Measurements from ENCODE around the gene HLA-DMB.

The HLA-DMB gene

DNA sequence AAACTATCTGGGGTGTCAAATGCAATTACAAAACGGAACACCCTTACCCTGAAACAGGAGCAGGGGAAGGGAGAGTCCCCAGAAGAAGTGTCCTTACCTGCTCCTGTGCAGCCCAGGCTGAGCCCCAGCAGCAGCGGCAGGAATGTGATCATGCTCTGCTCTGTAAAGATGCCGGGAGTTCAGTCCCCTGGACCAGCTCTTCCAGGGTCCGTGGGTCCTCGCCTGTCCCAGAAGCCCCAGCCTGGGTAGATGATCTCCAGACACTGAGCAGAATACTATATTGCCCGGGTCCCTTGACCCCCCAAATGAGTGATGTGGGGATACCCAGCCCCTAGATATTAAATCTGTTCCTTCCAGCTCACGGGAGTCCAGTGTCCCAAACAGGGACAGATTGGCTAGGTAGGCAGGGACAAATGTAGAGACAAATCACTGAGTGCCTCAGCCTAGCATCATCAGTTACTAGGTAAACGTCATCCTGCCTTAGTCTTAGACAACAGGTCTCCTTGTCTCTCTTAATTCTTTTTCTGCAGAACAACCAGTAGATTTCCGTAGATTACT is at the start of gene HLA-DMB:
Gene HLA-DMB (minus strand): TSS at position 373 of the 558 bp plus-strand sequence. CDS start 221 bp downstream, at position 152.
- Histone ChIP-seq H3K4me1 (ENCODE audit: insufficient read depth, low read length) (no peaks in the 10 kb centered on the region), H3K9me3 (ENCODE audit: control insufficient read depth, insufficient read depth, low read length) (no peaks in the 10 kb centered on the region), H3K36me3 (ENCODE audit: insufficient read depth, low read length) (no peaks in the 10 kb centered on the region; the same call in 1 of the 2 replicates), H3K9ac (ENCODE audit: low read depth, low read length) (peak within 1 kb of the TSS; percentile 30; the same call in 1 of the 2 replicates)

DNA sequence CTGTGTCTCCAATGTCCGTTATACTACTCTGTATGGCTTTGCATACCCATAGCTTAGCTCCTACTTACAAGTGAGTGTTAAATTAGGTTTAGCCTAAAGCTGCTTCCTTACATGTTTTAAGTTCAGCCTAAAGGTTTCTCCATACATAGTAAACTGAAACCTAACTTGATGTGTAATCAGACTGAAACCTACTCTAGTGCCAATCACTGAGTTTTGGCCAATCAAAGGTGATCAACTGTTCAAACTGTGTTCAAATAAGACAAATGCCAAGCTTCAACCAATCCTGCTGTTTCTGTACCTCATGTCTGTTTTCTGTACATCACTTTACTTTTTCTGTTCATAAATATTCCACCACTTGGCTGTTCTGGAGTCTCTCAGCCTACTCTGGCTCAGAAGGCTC is 48.5 kb upstream of the HLA-DMB start:
- Histone ChIP-seq H3K9me3 (ENCODE audit: control insufficient read depth, insufficient read depth, low read length) (no peaks in the 10 kb centered on the region), H3K4me1 (ENCODE audit: insufficient read depth, low read length) (peaks cover 3% of the 10 kb centered on the region; the same call in 1 of the 2 replicates), H3K36me3 (ENCODE audit: insufficient read depth, low read length) (no peaks in the 10 kb centered on the region), H3K9ac (ENCODE audit: low read depth, low read length) (no peak overlapping the region)

DNA sequence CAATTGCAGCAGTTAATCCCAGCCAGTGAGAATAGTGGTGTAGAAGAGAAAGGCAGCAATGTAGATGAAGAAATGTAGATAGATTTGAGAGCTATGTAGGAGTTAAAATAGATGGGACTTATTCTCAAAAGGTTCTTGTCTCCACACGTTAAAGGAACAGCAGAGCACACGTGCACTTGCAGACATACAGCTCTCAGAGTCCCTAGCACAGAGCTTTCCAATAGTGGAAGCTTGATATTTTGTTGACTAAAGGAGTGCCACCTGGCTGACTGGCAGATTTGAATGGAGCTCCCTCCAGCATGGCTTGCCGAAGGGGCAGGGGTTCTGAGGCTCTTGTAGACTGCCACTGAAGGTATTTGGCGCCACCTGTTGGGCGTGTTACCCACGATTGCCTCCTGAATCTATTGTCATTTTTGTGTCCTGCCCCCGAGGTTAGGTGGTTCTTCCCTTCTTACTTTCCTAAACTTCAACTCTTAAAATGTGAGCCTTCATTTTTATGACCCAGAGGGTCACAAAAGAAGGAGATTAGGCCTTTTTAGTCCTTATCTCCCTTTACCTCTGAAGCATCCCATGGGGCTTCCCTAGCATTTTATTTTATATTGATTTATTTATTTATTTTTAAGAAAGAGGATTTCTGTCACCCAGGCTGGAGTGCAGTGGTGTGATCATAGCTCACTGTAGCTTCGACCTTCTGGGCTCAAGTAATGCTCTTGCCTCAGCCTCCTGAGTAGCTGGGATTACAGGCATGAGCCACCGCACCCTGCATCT is 44.0 kb upstream of the HLA-DMB start:
- Histone ChIP-seq H3K4me1 (ENCODE audit: insufficient read depth, low read length) (peaks cover 4% of the 10 kb centered on the region; the same call in 1 of the 2 replicates), H3K9ac (ENCODE audit: low read depth, low read length) (no peak overlapping the region), H3K36me3 (ENCODE audit: insufficient read depth, low read length) (peaks cover 13% of the 10 kb centered on the region), H3K9me3 (ENCODE audit: control insufficient read depth, insufficient read depth, low read length) (no peaks in the 10 kb centered on the region)

DNA sequence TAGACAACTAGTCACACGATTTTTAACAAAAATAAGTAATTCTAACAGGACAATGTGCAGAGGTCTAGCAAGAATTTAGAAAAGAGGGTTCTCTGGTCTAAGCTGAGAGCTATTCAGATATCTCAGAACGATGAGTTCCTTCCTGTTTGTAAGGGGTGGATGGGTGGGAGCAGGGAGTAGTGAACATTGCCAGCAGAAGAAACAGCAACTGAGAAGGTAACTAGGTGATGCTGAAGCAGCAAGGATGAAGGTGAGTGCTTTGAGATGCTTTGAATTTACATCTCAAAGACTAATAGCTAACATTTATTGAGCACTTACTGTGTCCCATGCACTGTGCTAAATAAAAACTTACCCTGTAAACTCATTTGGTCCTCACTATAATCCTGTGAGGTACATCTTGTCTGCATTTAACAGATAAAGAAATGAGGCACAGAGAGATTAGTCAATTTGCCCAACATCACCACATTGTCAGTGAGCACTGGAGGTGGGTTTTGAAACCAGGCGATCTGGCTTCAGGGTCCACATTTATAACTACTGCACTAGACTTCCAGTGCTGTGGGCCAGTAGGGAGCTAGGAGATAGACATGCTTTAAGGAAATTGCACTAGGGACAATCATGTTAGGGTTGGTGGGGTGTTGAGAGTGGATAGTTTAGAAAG is 43.3 kb upstream of the HLA-DMB start:
- Histone ChIP-seq H3K9me3 (ENCODE audit: control insufficient read depth, insufficient read depth, low read length) (no peaks in the 10 kb centered on the region), H3K36me3 (ENCODE audit: insufficient read depth, low read length) (peaks cover 20% of the 10 kb centered on the region), H3K4me1 (ENCODE audit: insufficient read depth, low read length) (peaks cover 4% of the 10 kb centered on the region; the same call in 1 of the 2 replicates)

DNA sequence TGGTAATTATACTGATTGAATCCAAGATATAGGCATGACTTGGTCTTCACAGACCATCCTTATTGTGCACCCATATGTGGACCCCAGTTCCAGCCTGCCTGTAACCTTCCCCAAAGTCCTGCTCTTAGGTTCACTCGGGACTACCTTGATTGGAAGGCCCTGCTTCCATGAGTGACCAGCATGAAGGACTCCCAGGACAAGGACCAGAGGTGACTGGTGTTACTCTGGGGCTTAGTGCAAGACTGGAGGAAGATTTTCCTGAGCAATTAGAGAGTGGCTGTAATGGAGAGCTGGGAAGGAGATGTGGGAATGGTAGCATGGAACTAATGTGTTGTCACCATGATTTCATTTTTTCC is 42.6 kb upstream of the HLA-DMB start:
- Histone ChIP-seq H3K9me3 (ENCODE audit: control insufficient read depth, insufficient read depth, low read length) (no peaks in the 10 kb centered on the region), H3K4me1 (ENCODE audit: insufficient read depth, low read length) (peaks cover 4% of the 10 kb centered on the region; the same call in 1 of the 2 replicates), H3K9ac (ENCODE audit: low read depth, low read length) (no peak overlapping the region), H3K36me3 (ENCODE audit: insufficient read depth, low read length) (peaks cover 25% of the 10 kb centered on the region)

More for the DNA sequence above, 43.3 kb upstream of the HLA-DMB start:
- H3K9ac ChIP-seq (ENCODE audit: low read depth, low read length), result no peak overlapping the region

DNA sequence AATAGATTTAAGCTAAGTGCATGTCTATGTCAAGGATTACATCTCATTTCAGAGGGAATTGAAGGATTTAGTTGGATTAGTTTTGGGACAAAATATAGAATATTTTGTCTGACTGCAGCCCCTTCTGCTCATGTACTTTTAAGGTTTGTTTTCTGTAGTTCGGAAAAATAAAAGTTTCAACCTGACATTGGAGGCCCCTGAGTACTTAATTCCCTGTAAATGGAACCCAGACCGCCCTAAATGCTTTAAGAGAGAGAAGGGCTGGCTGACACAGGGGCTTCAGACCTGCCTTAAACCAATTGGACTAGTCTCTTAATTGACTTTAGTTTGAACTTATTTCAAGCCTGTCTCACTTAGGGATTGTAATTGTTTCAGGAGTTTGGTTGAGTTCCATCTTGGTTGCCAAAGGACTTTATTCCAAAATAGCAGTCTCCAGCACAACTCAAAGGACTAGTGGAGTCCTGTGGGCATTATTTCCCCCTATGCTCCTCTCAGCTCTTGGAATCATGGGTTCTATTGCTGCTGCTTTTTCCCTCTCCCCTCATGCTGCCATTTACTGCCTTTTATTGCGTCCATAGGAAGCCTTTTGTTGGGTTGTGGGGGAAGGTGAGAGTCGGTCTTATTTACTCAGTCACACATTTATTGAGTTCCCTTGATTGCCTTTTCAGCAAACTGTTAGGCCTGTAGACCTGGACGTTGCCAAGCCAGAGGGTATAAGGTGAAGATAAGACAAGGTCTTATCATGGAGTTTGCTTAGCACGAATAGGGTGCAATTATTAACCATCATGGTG is 42.1 kb upstream of the HLA-DMB start:
- no peaks in the 10 kb centered on the region for H3K9me3 ChIP-seq (ENCODE audit: control insufficient read depth, insufficient read depth, low read length)
- no peak overlapping the region for H3K9ac ChIP-seq (ENCODE audit: low read depth, low read length)
- peaks cover 30% of the 10 kb centered on the region for H3K36me3 ChIP-seq (ENCODE audit: insufficient read depth, low read length)
- peaks cover 4% of the 10 kb centered on the region; the same call in 1 of the 2 replicates for H3K4me1 ChIP-seq (ENCODE audit: insufficient read depth, low read length)

DNA sequence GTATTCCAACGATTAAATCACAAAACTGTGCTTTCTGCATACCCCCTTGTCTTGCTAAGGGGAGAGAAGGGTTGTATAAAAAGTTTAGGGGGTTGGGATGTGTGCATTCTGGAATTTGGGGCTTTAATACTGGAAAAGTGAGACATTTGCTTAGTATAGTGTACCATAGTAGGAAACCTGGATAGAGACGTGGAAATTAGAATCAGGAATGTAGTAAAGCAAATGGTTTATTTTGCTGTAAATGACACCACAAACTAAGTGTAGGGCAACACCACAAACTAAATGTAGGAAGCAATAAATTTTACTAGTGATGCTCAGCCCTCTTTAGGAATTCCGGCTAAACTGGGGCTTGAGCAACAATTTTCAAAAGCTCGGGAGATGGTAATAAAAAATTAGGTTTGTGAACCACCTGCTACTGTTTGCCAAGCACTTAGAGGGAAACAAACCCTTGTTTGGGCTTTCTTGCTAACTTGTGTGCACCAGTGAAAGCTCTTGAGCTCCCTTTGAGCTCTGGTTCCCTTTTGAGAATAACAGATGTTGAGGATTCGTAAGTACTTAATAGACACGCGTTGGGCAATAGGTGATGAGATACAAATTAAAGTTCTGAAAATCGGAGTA is 41.4 kb upstream of the HLA-DMB start:
- H3K4me1 ChIP-seq (ENCODE audit: insufficient read depth, low read length), result peaks cover 4% of the 10 kb centered on the region; the same call in 1 of the 2 replicates
- no peak overlapping the region for H3K9ac ChIP-seq (ENCODE audit: low read depth, low read length)
- H3K9me3 ChIP-seq (ENCODE audit: control insufficient read depth, insufficient read depth, low read length), result no peaks in the 10 kb centered on the region
- H3K36me3 ChIP-seq (ENCODE audit: insufficient read depth, low read length), result peaks cover 37% of the 10 kb centered on the region

DNA sequence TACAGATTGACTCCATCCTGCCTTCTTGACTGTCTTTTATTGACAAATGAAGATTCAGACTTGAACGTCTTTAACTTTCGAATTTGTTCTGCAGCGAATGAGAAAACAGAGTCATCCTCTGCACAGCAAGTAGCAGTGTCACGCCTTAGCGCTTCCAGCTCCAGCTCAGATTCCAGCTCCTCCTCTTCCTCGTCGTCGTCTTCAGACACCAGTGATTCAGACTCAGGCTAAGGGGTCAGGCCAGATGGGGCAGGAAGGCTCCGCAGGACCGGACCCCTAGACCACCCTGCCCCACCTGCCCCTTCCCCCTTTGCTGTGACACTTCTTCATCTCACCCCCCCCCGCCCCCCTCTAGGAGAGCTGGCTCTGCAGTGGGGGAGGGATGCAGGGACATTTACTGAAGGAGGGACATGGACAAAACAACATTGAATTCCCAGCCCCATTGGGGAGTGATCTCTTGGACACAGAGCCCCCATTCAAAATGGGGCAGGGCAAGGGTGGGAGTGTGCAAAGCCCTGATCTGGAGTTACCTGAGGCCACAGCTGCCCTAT is 39.7 kb upstream of the HLA-DMB start:
- Histone ChIP-seq H3K9me3 (ENCODE audit: control insufficient read depth, insufficient read depth, low read length) (no peaks in the 10 kb centered on the region), H3K4me1 (ENCODE audit: insufficient read depth, low read length) (peaks cover 4% of the 10 kb centered on the region; the same call in 1 of the 2 replicates), H3K9ac (ENCODE audit: low read depth, low read length) (no peak overlapping the region), H3K36me3 (ENCODE audit: insufficient read depth, low read length) (peaks cover 54% of the 10 kb centered on the region)

DNA sequence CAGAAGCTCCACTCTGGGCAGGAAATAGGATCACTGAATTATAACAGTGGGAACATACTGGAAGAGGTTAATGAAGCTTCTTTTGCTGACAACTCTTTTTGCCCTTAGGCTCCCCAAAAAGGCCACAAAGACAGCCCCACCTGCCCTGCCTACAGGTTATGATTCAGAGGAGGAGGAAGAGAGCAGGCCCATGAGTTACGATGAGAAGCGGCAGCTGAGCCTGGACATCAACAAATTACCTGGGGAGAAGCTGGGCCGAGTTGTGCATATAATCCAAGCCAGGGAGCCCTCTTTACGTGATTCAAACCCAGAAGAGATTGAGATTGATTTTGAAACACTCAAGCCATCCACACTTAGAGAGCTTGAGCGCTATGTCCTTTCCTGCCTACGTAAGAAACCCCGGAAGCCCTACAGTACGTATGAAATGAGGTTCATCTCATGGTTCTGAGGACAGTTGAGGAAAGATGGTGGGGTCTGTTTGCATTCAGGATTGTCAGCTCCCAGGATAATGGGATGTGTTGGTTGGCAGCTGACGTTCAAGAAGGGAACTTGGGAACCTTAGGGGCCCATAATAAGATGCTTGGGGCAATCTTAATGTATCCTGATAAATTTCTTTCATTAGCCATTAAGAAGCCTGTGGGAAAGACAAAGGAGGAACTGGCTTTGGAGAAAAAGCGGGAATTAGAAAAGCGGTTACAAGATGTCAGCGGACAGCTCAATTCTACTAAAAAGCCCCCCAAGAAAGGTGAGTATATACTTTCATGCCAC is 39.1 kb upstream of the HLA-DMB start:
- Histone ChIP-seq H3K9me3 (ENCODE audit: control insufficient read depth, insufficient read depth, low read length) (no peaks in the 10 kb centered on the region), H3K9ac (ENCODE audit: low read depth, low read length) (no peak overlapping the region), H3K4me1 (ENCODE audit: insufficient read depth, low read length) (peaks cover 4% of the 10 kb centered on the region), H3K36me3 (ENCODE audit: insufficient read depth, low read length) (peaks cover 60% of the 10 kb centered on the region)

DNA sequence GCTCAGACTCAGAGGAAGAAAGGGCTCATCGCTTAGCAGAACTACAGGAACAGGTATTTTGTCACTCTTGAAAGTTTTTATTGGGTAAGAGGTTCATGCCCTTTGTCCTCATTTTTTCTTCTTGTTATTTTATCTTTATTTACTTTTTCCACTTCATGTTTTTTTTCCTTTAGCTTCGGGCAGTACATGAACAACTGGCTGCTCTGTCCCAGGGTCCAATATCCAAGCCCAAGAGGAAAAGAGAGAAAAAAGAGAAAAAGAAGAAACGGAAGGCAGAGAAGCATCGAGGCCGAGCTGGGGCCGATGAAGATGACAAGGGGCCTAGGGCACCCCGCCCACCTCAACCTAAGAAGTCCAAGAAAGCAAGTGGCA is 37.1 kb upstream of the HLA-DMB start:
- no peak overlapping the region for H3K9ac ChIP-seq (ENCODE audit: low read depth, low read length)
- H3K4me1 ChIP-seq (ENCODE audit: insufficient read depth, low read length), result no peaks in the 10 kb centered on the region; the same call in 1 of the 2 replicates
- H3K9me3 ChIP-seq (ENCODE audit: control insufficient read depth, insufficient read depth, low read length), result no peaks in the 10 kb centered on the region
- H3K36me3 ChIP-seq (ENCODE audit: insufficient read depth, low read length), result peaks cover 79% of the 10 kb centered on the region

DNA sequence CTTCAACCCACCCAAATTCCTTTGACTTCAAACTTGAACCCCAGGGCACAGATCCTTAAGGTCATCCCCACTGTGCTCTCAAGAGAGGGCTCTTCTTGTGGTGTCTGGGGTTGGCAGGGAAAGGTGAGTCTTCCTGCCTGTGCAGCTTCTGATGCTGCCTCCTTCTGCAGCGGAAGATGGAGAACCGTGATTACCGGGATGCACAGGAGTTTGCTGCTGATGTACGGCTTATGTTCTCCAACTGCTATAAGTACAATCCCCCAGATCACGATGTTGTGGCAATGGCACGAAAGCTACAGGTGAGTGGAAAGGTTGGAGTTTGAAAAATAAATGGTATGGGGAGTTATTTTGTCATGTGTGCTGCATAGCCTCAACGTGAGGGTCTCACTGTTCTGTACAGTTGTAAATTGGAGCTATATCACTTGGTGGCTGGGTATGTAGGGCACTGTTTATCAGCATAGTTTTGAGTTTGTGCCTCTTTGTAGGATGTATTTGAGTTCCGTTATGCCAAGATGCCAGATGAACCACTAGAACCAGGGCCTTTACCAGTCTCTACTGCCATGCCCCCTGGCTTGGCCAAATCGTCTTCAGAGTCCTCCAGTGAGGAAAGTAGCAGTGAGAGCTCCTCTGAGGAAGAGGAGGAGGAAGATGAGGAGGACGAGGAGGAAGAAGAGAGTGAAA is 36.6 kb upstream of the HLA-DMB start:
- peaks cover 80% of the 10 kb centered on the region for H3K36me3 ChIP-seq (ENCODE audit: insufficient read depth, low read length)
- no peaks in the 10 kb centered on the region for H3K9me3 ChIP-seq (ENCODE audit: control insufficient read depth, insufficient read depth, low read length)
- no peak overlapping the region for H3K9ac ChIP-seq (ENCODE audit: low read depth, low read length)
- no peaks in the 10 kb centered on the region; the same call in 1 of the 2 replicates for H3K4me1 ChIP-seq (ENCODE audit: insufficient read depth, low read length)

DNA sequence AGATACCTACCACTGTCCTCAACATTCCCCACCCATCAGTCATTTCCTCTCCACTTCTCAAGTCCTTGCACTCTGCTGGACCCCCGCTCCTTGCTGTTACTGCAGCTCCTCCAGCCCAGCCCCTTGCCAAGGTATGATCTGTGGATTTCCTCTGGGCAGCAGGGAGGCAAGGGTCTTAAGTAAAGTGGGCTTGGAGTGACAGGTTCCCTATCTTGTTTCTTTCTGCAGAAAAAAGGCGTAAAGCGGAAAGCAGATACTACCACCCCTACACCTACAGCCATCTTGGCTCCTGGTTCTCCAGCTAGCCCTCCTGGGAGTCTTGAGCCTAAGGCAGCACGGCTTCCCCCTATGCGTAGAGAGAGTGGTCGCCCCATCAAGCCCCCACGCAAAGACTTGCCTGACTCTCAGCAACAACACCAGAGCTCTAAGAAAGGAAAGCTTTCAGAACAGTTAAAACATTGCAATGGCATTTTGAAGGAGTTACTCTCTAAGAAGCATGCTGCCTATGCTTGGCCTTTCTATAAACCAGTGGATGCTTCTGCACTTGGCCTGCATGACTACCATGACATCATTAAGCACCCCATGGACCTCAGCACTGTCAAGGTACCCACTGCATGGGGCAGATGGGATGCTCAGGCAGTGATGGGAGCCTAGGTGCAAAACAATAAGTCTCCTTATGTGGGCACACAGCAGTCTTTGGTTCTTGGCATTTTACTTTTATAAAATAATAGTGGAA is 35.7 kb upstream of the HLA-DMB start:
- no peaks in the 10 kb centered on the region; the same call in 1 of the 2 replicates for H3K4me1 ChIP-seq (ENCODE audit: insufficient read depth, low read length)
- peaks cover 80% of the 10 kb centered on the region for H3K36me3 ChIP-seq (ENCODE audit: insufficient read depth, low read length)

More for the DNA sequence above, 35.7 kb upstream of the HLA-DMB start:
- H3K9me3 ChIP-seq (ENCODE audit: control insufficient read depth, insufficient read depth, low read length), result no peaks in the 10 kb centered on the region
- H3K9ac ChIP-seq (ENCODE audit: low read depth, low read length), result no peak overlapping the region

Data from ES-I3 (cell line).